Peyer's patch (tissue), 4 donors: ENCODE results near the gene ENPP3. TPM values are rescaled to one million over a fixed set of nuclear protein-coding genes. Genes with fewer than 3 reads are reported as not detected.

Experiments used
- DNase-seq, 3 donors: peaks; one replicate each; pipeline ENCODE4 v3.0.0-alpha.2; 2017 to 2019
- H3K27ac ChIP-seq, 4 donors: fragments of 200-600 bp; sonication (generic); one replicate each; pipeline ENCODE4 v1.5.1; 2016 to 2019
- H3K27me3 ChIP-seq, 2 donors: fragments of 200-600 bp; sonication (generic); one replicate each; pipeline ENCODE4 v1.5.1; 2019
- H3K36me3 ChIP-seq, 3 donors: fragments of 200-600 bp; sonication (generic); one replicate each; pipeline ENCODE4 v1.5.1; 2016 to 2019
- H3K4me1 ChIP-seq, 4 donors: fragments of 200-600 bp; sonication (generic); one replicate each; pipeline ENCODE4 v1.5.1; 2016 to 2019
- H3K4me3 ChIP-seq, 4 donors: fragments of 200-600 bp; sonication (generic); 1 replicate in 3 of 4; 2 replicates in 1 of 4; pipeline ENCODE4 v1.5.1; 2016 to 2019; ENCODE audit warnings: mild to moderate bottlenecking in 1 of 4
- H3K9me3 ChIP-seq, 4 donors: fragments of 200-600 bp; sonication (generic); one replicate each; pipeline ENCODE4 v1.5.1; 2016 to 2019; ENCODE audit warnings: mild to moderate bottlenecking in 1 of 4
- POLR2A ChIP-seq, 2 donors: fragments of 450-650 bp; IDR thresholded peaks; one replicate each; pipeline ENCODE4 v1.5.1; 2017; ENCODE audit warnings: antibody characterized with exemption in 2 of 2, mild to moderate bottlenecking in 2 of 2, moderate library complexity in 2 of 2
- total RNA-seq, 4 donors: library from RNA; depleted of rRNA; stranded (reverse); fragments of >200 nt; gene quantifications; one replicate each; pipeline ENCODE4 v1.1.0, GENCODE V29; 2016
- TF ChIP-seq, protein P1 (sequence below), 6 experiments: fragments of 450-650 bp in 4 of 6; fragments of 200-600 bp in 2 of 6; sonication (generic) in 1 of 6; IDR thresholded peaks; one replicate each; pipeline ENCODE4 v1.5.1; 2017 to 2019; ENCODE audit warnings: antibody characterized with exemption in 6 of 6, mild to moderate bottlenecking in 3 of 6, moderate library complexity in 1 of 6

ENPP3 gene
- total RNA-seq, 4 donors from 2014 or later, result 4.1 to 27.2 (median 18.0) TPM

DNA sequence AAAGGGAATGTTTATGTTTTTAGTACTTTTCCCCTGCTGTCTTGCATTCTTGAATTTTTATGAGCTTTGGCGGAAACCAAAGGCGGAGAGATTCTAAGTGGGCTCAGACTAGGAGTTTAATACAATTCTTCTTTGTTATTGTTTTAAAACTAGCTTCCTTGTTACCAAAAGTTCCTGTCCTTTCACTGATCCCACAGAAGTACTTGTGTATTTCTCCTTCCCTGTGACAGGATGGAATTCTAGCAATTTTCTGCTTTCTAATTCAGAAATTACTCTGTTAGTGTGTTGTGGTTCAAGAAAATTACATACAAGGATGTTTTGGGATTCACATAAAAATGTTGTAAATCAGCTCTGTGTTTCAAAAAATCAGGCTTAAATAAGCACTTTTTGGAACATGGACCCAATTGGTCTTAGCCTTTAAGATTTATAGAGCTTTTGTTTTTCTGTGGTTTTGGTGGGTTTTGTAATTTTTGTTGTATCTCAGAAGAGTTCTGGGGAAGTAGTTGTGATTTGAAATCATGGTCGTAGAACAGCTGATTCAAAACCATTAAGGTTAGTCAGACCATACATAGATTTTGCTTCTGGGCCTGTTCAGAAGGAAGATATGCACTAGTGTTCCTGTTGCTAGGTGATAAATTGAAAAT, 91.3 kb downstream of the ENPP3 start:
- no peak overlapping the region for H3K4me3 ChIP-seq
- no peaks in the 10 kb centered on the region for H3K27me3 ChIP-seq
- H3K36me3 ChIP-seq, result no peaks in the 10 kb centered on the region
- no peak for DNase-seq
- TF ChIP-seq, protein P1, sequence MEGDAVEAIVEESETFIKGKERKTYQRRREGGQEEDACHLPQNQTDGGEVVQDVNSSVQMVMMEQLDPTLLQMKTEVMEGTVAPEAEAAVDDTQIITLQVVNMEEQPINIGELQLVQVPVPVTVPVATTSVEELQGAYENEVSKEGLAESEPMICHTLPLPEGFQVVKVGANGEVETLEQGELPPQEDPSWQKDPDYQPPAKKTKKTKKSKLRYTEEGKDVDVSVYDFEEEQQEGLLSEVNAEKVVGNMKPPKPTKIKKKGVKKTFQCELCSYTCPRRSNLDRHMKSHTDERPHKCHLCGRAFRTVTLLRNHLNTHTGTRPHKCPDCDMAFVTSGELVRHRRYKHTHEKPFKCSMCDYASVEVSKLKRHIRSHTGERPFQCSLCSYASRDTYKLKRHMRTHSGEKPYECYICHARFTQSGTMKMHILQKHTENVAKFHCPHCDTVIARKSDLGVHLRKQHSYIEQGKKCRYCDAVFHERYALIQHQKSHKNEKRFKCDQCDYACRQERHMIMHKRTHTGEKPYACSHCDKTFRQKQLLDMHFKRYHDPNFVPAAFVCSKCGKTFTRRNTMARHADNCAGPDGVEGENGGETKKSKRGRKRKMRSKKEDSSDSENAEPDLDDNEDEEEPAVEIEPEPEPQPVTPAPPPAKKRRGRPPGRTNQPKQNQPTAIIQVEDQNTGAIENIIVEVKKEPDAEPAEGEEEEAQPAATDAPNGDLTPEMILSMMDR (IDR thresholded peaks at IDR 0.05), result no peak
- TF ChIP-seq POLR2A (IDR thresholded peaks at IDR 0.05), result no peak
- no peaks in the 10 kb centered on the region for H3K4me1 ChIP-seq
- H3K27ac ChIP-seq, result no peak overlapping the region
- no peaks in the 10 kb centered on the region for H3K9me3 ChIP-seq

DNA sequence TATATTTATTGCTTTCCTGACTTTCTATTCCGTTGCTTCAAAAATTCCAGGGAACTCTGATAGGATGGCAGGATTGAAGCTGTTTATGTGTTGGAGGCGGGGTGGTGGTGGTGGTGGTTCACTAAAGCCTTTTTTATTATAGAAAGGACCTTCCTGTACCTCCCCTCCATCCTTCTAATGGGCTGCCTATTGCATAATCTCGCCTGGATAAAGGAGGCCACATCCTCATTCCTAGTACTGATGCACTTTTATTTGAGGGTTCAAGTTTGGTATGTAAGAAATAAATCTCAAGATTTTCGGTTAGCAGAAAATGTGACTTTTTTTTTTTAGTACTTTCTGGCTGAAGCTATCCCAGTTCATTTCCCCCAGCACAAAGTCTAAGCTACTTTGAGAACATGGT, 92.4 kb downstream of the ENPP3 start:
- H3K27ac ChIP-seq, result no peak overlapping the region
- TF ChIP-seq, protein P1 (IDR thresholded peaks at IDR 0.05), result no peak
- TF ChIP-seq POLR2A (IDR thresholded peaks at IDR 0.05), result no peak

DNA sequence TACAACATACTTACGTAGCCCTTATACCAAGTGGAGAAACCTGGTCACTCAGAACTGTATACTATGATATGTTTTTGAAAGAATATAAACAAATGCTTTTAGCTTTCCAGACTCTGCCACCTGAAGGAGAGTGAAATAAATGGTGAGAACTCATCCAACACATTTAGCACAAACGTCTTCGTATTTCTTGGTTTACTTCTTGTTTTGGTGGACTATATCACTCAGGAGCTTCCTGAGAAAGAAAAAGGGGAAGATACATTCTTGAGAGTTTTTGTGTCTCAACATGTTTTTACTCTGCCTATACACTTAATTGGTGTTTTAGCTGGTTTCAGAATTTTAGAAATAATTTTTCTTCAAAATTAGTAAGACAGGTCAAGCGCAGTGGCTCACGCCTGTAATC, 93.2 kb downstream of the ENPP3 start:
- H3K36me3 ChIP-seq, result no peaks in the 10 kb centered on the region
- no peak for DNase-seq
- TF ChIP-seq, protein P1 (IDR thresholded peaks at IDR 0.05), result no peak
- no peaks in the 10 kb centered on the region for H3K4me1 ChIP-seq
- H3K27ac ChIP-seq, result no peak overlapping the region
- H3K9me3 ChIP-seq, result no peaks in the 10 kb centered on the region
- H3K4me3 ChIP-seq, result no peak overlapping the region
- no peaks in the 10 kb centered on the region for H3K27me3 ChIP-seq

More for the DNA sequence above, 92.4 kb downstream of the ENPP3 start:
- H3K4me1 ChIP-seq, result no peaks in the 10 kb centered on the region
- H3K27me3 ChIP-seq, result no peaks in the 10 kb centered on the region
- no peaks in the 10 kb centered on the region for H3K36me3 ChIP-seq
- no peak for DNase-seq
- no peaks in the 10 kb centered on the region for H3K9me3 ChIP-seq
- no peak overlapping the region for H3K4me3 ChIP-seq

DNA sequence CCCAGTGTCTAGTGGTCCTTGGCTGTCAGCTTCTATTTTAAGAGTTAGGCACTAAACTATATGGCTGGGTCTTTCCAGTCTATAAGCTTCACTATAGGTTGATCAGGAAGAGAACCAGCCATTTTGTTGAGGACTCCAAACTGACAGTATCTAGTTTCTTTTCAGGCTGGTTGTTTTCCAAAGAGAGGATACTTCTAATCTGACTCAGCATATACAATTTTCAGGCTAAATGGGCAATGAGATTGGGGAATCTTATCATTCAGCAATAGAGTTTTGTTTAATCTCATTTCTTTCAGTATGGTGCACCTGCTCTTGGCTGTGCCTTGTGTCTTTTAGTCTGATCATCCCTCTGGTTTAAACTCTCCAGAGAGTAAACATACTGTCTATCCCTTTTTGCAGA, 94.1 kb downstream of the ENPP3 start:
- no peak overlapping the region for H3K4me3 ChIP-seq
- no peak for TF ChIP-seq POLR2A (IDR thresholded peaks at IDR 0.05)
- TF ChIP-seq, protein P1 (IDR thresholded peaks at IDR 0.05), result no peak

DNA sequence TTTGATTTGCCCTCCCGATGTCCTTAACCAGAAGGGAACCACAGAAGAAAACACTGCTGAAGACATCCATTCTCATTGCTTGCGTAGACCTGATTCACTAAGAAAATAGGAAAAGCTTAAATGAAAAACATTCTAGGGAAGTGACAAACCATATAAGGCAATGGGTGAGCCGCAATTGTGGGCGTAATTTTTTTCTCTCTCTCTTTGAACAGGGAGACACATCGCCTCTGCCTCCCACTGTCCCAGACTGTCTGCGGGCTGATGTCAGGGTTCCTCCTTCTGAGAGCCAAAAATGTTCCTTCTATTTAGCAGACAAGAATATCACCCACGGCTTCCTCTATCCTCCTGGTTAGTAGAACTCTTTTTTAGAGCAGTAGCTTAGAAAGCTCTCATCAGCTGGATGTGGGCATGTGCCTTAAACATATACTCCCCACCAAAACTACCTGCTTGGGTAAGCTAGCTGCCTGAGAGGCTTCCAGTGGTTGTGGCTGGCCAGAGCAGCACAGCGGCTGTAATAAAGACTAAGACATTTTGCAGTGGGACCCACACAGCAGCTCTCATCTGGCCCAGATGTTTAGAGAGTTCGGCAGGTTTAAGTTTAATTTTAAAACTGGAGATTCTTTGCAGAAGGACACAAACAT, 96.4 kb downstream of the ENPP3 start:
- no peak overlapping the region for H3K27ac ChIP-seq
- DNase-seq, result no peak
- no peaks in the 10 kb centered on the region for H3K36me3 ChIP-seq
- no peaks in the 10 kb centered on the region for H3K9me3 ChIP-seq
- TF ChIP-seq, protein P1 (IDR thresholded peaks at IDR 0.05), result no peak
- TF ChIP-seq POLR2A (IDR thresholded peaks at IDR 0.05), result no peak
- no peaks in the 10 kb centered on the region for H3K27me3 ChIP-seq
- H3K4me3 ChIP-seq, result no peak overlapping the region
- no peaks in the 10 kb centered on the region for H3K4me1 ChIP-seq

More for the DNA sequence above, 94.1 kb downstream of the ENPP3 start:
- Histone ChIP-seq H3K9me3 (no peaks in the 10 kb centered on the region), H3K4me1 (no peaks in the 10 kb centered on the region), H3K36me3 (no peaks in the 10 kb centered on the region), H3K27me3 (no peaks in the 10 kb centered on the region), H3K27ac (no peak overlapping the region)
- no peak for DNase-seq
